Activated CD4-positive, alpha-beta T cell treated with anti-CD3 and anti-CD28 coated beads, Interleukin-2, amount 50 U/mL, for 48 hours (primary cell): Measurements from ENCODE around the gene PNPLA6.
A peak's percentile ranks its signal among the peaks of the same experiment; 100 is the strongest.
"Not testable (repeated sequence)": the region's sequence is repeated elsewhere in the genome, so short reads cannot be mapped to it uniquely, and the experiment has no call there.

Experiments used
- DNase-seq, 2 experiments: peaks; one replicate each; pipeline ENCODE4 v3.0.0-alpha.2; 2020

PNPLA6 gene

DNA sequence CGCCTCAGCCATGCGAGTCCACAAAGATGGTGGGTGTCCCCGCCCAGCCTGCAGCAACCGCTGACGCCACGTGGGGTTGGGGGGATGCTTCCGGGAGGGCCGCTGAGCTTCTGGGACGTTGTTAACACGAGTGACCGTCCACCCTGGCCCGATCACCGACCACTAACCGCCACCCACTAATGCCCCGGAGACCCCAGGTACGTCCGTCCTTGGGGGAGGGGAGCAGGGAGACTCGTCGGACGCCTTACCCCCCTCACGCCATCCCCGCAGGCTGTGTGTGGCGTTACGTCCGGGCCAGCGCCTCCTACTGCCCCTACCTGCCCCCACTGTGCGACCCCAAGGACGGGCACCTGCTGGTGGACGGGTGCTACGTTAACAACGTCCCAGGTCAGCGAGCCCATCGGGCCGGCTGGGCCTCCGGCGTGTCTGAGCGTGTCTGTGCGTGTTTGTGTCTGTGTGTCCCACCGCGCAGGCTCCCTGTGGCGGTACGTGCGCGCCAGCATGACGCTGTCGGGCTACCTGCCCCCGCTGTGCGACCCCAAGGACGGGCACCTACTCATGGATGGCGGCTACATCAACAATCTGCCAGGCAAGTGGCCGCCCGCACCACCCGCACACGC is 21.3 kb downstream of the PNPLA6 start:
- no peak for DNase-seq

GRCh38 chr19:7558667-7559066 is 23.1 kb downstream of the PNPLA6 start:
- DNase-seq, result no peak

DNA sequence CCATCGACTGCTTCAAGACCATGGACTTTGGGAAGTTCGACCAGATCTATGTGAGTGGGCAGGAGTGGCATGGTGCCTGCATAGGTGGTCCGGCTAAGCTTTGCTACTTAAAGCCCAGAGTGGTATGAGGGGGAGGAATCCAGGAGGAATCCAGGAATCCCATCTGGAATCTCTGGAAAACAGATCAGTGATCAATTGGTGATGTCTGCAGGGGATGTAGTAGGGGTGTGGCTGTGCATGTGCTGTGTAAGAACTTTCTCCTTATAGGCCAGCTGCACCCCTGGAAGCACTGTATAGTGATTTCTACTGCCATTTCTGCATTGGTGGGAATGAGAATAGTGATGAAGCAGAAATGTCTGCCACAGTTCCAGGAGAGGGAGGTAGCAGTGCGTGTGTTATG is 23.6 kb downstream of the PNPLA6 start:
- DNase-seq, result no peak

- DNase-seq, result no peak
Observed at GRCh38 chr19:7560255-7560654, 24.7 kb downstream of the PNPLA6 start.

GRCh38 chr19:7561325-7561724 is 25.8 kb downstream of the PNPLA6 start:
- DNase-seq, result no peak

DNA sequence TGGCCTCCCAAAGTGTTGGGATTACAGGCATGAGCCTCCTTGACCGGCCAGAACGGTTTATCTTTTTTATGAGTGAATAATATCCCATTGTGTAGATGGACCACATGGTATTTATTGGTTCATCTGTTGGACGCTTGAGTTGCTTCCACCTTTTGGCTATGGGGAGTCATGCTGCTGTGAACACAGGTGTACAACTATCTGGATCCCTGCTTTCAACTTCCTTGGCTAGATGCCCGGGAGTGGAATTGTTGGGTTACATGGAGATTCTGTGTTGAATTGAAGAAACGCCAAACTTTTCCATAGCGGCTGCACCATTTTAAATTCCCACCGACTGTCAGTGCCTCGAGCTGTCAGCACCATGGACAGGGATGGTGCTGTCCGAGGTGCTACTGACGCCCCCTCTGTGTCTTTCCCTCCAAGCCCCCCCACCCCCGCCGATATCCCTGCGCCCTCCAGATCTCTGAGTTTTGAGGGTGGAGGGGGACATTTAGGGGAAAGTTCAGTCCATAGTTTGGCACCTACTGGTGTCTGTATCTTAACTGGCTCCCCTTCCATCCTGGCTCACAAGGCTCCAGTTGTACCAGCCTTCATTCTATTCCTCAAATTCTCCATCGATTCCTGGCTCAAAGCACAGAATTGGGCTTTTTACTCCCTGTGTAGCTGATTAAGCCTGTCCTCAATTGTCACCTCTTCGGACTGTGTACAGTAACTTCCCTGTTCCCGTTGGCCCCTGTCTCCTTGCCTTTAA is 27.3 kb downstream of the PNPLA6 start:
- DNase-seq, result no peak

DNA sequence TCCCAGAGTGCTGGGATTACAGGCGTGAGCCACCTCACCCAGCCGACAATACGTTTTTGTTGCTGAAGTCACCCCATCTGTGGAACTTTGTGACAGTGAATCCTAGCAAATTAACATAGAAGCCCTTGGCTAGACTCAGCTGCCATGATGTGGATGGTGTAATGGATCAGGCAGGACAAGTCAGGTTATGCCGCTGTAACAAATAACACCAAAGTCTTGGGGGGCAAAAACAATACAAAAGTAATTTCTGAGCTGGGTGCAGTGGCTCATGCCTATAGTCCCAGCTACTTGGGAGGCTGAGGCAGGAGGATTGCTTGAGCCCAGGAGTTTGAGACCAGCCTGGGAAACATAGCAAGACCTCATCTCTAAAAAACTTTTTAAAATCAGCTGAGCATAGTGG is 29.3 kb downstream of the PNPLA6 start:
- no peak for DNase-seq

DNA sequence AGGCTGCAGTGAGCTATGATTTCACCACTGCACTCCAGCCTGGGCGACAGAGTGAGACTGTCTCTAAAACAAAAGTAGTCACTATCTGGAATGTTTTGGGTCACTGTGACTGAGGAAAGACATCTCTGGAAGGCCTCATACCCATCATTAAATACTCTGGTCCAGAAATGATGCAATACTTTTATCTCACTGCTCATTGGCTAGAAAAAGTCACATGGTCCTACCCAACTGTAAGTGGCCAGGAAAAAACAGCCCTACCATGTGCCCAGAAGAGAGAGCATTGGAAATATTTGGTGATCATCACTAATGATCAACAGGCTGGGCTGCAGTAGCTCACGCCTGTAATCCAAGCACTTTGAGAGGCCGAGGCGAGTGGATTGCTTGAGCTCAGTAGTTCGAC is 29.8 kb downstream of the PNPLA6 start:
- no peak for DNase-seq

DNA sequence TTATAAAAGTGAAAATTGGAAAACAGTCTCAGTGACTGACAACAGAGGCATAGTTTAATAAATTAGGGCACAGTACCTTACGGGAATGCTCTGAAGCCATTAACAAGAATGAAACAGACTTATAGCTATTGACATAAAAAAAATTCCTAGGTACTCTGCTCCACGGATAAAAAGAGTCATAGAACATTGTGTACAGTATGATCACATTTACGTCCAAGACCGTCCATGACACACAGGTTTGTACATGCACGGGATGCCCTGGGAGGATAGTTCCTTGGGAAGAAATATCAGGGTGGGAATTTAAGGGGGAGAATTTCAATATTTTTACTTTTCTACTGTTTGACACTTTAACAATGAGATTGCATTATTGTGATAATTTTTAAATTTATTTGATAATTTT is 35.2 kb downstream of the PNPLA6 start:
- no peak for DNase-seq

- DNase-seq, result no peak
Observed at GRCh38 chr19:7575434-7576040, 40.0 kb downstream of the PNPLA6 start.

- DNase-seq, result not testable (repeated sequence)
Observed at GRCh38 chr19:7577422-7577821, 41.9 kb downstream of the PNPLA6 start.

DNA sequence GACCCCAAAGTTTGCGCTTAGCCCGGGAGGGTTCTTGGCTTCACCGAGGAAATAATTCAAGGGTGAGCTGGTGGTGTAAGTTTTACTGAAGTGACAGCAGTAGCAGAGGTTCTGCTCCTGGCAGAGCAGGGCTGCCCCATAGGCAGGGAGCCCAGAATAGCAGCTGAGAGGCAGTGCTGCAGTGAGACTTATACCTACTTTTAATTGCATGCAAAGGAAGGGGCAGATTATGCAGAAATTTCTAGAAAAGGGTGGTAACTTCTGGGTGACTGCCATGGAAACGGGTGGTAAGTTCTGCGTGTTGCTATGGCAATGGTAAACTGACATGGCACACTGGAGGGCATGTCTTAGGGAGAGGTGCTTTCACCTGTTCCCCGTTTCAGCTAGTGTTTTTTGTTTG is 42.6 kb downstream of the PNPLA6 start:
- DNase-seq, result no peak

DNA sequence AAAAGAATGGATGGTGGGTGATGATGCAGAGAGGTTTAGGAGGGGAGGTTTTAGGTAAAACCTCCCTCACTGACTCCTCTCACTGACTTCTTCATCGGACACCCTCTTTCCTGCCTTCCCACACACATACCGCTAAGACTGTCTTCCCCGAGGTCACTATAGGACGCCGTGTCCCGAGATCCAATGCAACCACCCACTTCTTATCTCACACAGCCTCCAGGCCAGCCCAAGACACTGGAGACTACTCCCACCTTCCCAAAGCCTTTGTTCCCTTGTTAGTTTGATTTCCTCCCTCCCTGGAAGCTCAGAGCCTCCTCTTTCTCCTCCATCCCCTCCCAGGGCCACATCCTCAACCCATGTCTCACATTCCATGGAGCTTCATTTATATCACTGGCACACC is 43.7 kb downstream of the PNPLA6 start:
- no peak for DNase-seq

DNA sequence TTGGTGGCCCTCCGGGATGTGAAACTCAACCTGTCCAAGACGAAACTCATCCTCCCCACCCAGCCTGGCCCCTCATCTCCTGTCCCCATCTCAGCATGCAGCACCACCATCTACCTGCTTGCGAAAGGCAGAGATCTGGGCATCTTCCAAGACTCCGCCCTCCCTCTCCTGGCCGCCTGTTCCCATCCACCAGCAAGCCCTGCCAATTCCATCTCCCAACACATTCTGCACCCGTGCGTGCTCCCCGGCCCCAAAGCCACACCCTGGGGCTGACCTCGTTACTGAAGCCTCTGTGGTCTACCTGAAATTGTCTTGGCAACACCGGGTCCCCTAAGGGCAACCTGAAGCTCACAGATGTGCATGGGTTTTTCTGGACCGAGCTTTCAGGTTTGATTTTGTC is 46.9 kb downstream of the PNPLA6 start:
- no peak for DNase-seq

- no peak for DNase-seq
Observed at GRCh38 chr19:7589822-7590221, 54.3 kb downstream of the PNPLA6 start.

DNA sequence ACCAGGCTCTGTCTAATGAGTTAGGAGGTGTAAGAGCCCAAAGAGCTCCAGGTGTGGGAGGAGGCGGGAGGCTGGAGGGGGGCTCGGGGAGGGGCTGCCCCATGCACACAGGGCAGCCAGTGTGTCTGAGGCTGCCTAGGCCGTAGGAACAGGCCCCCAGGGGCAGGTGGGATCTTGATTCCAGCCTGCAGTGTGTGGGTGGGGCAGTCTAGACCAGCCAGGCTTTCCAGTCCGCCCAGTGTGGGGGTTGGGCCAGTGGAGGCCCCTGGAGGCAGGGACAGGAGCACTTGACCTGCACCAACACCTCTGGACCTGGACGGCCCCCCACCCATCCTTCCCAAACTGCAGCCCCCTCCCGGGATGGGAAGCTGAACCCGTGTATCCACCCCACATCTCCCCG is 54.7 kb downstream of the PNPLA6 start:
- DNase-seq, result no peak

- DNase-seq, result peak; percentile 32 to 44
Observed at GRCh38 chr19:7595466-7596133, 60.1 kb downstream of the PNPLA6 start, which contains the start of gene CAMSAP3. Gene CAMSAP3, plus strand, starts transcription at chr19:7595863. Its CDS starts 140 bp downstream, at chr19:7596003.

DNA sequence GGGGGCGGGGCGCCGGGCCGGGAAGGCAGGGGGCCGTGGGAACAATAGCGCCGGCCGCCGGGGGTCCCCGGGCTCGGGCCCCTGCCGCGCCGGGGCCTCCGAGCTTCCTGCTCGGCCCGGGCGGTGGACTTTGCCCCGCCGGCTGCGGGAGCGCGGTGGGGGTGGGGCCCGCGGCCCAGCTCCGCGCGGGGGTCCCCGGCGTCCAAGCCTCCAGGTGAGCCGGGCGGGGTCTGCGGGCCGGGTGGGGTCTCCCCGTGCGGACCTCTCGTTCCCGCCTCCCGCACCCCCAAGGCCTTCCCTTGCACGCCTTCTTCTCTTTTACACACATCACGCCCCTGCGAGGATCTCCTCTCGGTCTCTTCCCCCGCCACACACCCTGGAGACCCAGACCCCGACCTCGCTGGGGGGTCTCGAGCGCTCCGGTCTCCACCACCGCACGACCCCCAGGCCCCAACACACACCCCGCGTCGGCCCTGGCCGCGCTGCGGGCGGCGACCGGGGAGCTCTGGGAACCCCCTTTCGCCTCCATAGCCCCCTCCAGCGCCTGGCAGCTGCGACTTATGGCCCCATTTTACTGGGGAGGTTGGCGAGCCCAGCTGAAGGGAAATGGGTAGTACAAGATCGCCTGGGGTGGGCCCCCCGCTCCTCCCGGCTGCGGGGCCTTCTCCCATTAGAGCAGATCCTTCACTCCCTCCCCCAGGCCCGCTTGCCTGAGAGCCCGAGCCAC is 60.9 kb downstream of the PNPLA6 start:
- DNase-seq, result no peak

DNA sequence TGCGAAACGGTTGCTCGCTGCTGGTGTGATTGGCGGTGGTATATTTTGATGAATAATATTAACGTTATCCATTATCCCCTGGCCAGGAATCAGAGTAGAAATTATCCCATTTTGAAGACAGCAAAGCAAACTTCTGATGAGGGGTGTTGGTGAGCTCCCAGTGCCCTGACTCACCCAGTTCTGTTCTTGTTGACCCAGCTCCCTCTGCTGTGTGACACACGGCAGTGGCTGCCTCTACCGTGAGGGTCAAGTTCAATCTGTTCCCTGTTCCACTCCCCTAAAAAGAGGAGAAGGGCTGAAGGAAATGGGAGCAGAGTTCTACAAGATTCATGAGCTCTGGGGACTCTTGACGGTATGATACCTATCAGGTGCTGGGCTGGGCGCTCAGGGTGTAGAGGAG is 62.2 kb downstream of the PNPLA6 start:
- no peak for DNase-seq

- DNase-seq, result no peak
Observed at GRCh38 chr19:7598180-7598579, 62.7 kb downstream of the PNPLA6 start.

DNA sequence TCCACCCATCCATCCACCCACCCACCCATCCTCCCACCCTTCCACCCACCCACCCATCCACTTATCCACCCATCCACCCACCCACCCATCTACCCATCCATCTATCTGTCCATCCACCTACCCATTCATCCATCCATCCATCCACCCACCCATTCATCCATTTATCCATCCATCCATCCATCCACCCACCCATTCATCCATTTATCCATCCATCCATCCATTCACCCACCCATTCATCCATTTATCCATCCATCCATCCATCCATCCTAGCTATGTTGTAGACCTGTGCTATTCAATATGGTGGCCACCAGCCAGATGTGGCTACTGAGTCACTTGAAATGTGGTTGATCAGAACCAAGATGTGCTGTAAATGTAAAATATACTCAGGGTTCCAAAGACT is 65.2 kb downstream of the PNPLA6 start:
- no peak for DNase-seq

- DNase-seq, result no peak
Observed at GRCh38 chr19:7602240-7602934, 66.9 kb downstream of the PNPLA6 start.
